ENCODE measurements around the gene P2RX7. TPM values are rescaled to one million over a fixed set of nuclear protein-coding genes. Genes with fewer than 3 reads are reported as not detected.

Gene P2RX7
- total and polyA plus RNA-seq, 9 of the 15 experiments (the other 6 are each of a cell fraction or from before 2014, with no cell fraction given), result 0.04 to 0.65 (median 0.30) TPM

DNA sequence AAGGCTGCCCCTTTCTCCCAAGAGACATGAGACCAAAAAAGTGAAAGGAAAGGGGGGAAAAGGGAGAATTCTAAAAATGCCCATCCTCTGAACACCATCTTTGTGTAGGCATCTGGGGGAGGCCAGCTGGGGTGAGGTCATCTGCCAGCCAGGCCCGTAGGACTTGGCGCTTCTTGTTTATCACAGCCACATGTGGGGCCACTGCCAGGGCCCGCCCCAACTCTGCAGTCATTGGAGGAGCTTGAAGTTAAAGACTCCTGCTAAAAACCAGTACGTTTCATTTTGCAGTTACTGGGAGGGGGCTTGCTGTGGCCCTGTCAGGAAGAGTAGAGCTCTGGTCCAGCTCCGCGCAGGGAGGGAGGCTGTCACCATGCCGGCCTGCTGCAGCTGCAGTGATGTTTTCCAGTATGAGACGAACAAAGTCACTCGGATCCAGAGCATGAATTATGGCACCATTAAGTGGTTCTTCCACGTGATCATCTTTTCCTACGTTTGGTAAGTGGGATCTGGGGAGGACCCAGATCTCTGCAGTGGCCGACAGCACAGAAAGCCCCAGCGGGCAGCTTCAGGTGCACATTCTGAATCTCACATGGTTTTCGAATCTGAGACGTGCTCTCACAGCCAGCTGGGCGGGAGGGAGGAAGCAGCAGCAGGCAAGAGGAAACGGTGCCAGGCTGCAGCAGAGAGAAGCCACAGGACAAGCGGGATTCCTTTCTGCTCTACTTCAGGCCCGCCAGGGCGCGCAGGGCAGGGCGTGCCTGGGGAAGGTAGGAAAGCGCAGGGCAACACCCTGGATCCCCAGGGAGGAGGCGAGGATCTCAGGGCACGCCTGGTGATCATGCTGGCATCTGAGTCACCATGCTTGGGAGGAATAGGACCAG, at the start of gene P2RX7 (continued):
- TF ChIP-seq ETV1 (tag; conservative IDR thresholded peaks at IDR 0.05; ENCODE audit: low read depth), result no peak
- TF ChIP-seq RAD21 (CRISPR knock-in tag; conservative IDR thresholded peaks at IDR 0.05 in 1 of 2, IDR thresholded peaks at IDR 0.05 in 1 of 2), result no peak
- 0 out of 2 replicates have a peak, but pooled peaks have one; percentile 23 for TF ChIP-seq RAD51 (IDR thresholded peaks at IDR 0.05; ENCODE audit: borderline replicate concordance, low read depth)
- TF ChIP-seq DACH1 (IDR thresholded peaks at IDR 0.05; ENCODE audit: partially characterized antibody), result no peak
- TF ChIP-seq MTA1 (IDR thresholded peaks at IDR 0.05; ENCODE audit: borderline replicate concordance), result no peak
- TF ChIP-seq JUND (IDR thresholded peaks at IDR 0.05; ENCODE audit: borderline replicate concordance, low read depth, low read length), result peak; percentile 77
- peak; percentile 57; the same call in 1 of the 3 replicates for TF ChIP-seq JUND (tag; IDR thresholded peaks at IDR 0.05; ENCODE audit: borderline replicate concordance, low read depth, low read length)
- TF ChIP-seq, protein P1, sequence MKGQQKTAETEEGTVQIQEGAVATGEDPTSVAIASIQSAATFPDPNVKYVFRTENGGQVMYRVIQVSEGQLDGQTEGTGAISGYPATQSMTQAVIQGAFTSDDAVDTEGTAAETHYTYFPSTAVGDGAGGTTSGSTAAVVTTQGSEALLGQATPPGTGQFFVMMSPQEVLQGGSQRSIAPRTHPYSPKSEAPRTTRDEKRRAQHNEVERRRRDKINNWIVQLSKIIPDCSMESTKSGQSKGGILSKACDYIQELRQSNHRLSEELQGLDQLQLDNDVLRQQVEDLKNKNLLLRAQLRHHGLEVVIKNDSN (CRISPR knock-in tag; IDR thresholded peaks at IDR 0.05), result no peak
- no peak for TF ChIP-seq SRSF3 (IDR thresholded peaks at IDR 0.05; ENCODE audit: insufficient read depth, low read length)
- no peak for TF ChIP-seq FOXA1 (IDR thresholded peaks at IDR 0.05; ENCODE audit: borderline replicate concordance)
- TF ChIP-seq, protein P2, sequence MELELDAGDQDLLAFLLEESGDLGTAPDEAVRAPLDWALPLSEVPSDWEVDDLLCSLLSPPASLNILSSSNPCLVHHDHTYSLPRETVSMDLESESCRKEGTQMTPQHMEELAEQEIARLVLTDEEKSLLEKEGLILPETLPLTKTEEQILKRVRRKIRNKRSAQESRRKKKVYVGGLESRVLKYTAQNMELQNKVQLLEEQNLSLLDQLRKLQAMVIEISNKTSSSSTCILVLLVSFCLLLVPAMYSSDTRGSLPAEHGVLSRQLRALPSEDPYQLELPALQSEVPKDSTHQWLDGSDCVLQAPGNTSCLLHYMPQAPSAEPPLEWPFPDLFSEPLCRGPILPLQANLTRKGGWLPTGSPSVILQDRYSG (tag; conservative IDR thresholded peaks at IDR 0.05; ENCODE audit: low read depth), result no peak
- TF ChIP-seq ZNF589 (CRISPR knock-in tag; IDR thresholded peaks at IDR 0.05; ENCODE audit: low read depth), result peak; percentile 58; the same call in 1 of the 2 replicates
- TF ChIP-seq KLF13 (tag; IDR thresholded peaks at IDR 0.05; ENCODE audit: borderline replicate concordance, low read depth), result no peak
- TF ChIP-seq, protein P3, sequence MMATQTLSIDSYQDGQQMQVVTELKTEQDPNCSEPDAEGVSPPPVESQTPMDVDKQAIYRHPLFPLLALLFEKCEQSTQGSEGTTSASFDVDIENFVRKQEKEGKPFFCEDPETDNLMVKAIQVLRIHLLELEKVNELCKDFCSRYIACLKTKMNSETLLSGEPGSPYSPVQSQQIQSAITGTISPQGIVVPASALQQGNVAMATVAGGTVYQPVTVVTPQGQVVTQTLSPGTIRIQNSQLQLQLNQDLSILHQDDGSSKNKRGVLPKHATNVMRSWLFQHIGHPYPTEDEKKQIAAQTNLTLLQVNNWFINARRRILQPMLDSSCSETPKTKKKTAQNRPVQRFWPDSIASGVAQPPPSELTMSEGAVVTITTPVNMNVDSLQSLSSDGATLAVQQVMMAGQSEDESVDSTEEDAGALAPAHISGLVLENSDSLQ (IDR thresholded peaks at IDR 0.05), result peak; percentile 75
- TF ChIP-seq XRCC4 (IDR thresholded peaks at IDR 0.05; ENCODE audit: extremely low read depth, insufficient read depth, insufficient read length), result no peak
- no peak for TF ChIP-seq SIN3B (IDR thresholded peaks at IDR 0.05; ENCODE audit: low read depth)
- no peak for TF ChIP-seq PTBP1 (IDR thresholded peaks at IDR 0.05; ENCODE audit: low read depth, low read length)
- TF ChIP-seq, protein P4, sequence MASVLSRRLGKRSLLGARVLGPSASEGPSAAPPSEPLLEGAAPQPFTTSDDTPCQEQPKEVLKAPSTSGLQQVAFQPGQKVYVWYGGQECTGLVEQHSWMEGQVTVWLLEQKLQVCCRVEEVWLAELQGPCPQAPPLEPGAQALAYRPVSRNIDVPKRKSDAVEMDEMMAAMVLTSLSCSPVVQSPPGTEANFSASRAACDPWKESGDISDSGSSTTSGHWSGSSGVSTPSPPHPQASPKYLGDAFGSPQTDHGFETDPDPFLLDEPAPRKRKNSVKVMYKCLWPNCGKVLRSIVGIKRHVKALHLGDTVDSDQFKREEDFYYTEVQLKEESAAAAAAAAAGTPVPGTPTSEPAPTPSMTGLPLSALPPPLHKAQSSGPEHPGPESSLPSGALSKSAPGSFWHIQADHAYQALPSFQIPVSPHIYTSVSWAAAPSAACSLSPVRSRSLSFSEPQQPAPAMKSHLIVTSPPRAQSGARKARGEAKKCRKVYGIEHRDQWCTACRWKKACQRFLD (CRISPR knock-in tag; IDR thresholded peaks at IDR 0.05), result peak; percentile 34
- TF ChIP-seq, protein P5, sequence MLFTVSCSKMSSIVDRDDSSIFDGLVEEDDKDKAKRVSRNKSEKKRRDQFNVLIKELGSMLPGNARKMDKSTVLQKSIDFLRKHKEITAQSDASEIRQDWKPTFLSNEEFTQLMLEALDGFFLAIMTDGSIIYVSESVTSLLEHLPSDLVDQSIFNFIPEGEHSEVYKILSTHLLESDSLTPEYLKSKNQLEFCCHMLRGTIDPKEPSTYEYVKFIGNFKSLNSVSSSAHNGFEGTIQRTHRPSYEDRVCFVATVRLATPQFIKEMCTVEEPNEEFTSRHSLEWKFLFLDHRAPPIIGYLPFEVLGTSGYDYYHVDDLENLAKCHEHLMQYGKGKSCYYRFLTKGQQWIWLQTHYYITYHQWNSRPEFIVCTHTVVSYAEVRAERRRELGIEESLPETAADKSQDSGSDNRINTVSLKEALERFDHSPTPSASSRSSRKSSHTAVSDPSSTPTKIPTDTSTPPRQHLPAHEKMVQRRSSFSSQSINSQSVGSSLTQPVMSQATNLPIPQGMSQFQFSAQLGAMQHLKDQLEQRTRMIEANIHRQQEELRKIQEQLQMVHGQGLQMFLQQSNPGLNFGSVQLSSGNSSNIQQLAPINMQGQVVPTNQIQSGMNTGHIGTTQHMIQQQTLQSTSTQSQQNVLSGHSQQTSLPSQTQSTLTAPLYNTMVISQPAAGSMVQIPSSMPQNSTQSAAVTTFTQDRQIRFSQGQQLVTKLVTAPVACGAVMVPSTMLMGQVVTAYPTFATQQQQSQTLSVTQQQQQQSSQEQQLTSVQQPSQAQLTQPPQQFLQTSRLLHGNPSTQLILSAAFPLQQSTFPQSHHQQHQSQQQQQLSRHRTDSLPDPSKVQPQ (CRISPR knock-in tag; IDR thresholded peaks at IDR 0.05; ENCODE audit: borderline replicate concordance), result no peak
